Measurements from ENCODE around the gene RAB3GAP1. TPM values are rescaled to one million over a fixed set of nuclear protein-coding genes. Genes with fewer than 3 reads are reported as not detected.
"Not testable (repeated sequence)": the region's sequence is repeated elsewhere in the genome, so short reads cannot be mapped to it uniquely, and the experiment has no call there.

RAB3GAP1 gene
- total RNA-seq, 4 donors from 2014 or later: 40.8 to 56.2 (median 47.3) TPM

GRCh38 chr2:135119582-135119981, 67.5 kb downstream of the RAB3GAP1 start:
- DNase-seq (ENCODE audit: low spot score in 2 of 2): no peak
- H3K36me3 ChIP-seq: peaks cover 0 to 35% (median 0%) of the 10 kb centered on the region in 3 donors
- H3K4me3 ChIP-seq: no peak overlapping the region
- no peak overlapping the region for H3K27ac ChIP-seq
- H3K27me3 ChIP-seq: no peaks in the 10 kb centered on the region
- no peak for TF ChIP-seq CTCF (IDR thresholded peaks at IDR 0.05)
- no peak for TF ChIP-seq EP300 (IDR thresholded peaks at IDR 0.05)
- no peak for TF ChIP-seq POLR2A (IDR thresholded peaks at IDR 0.05)
- H3K4me1 ChIP-seq: no peaks in the 10 kb centered on the region
- H3K9me3 ChIP-seq: no peaks in the 10 kb centered on the region

GRCh38 chr2:135121016-135121657, 69.0 kb downstream of the RAB3GAP1 start:
- Histone ChIP-seq H3K4me1 (no peaks in the 10 kb centered on the region), H3K27me3 (no peaks in the 10 kb centered on the region), H3K9me3 (no peaks in the 10 kb centered on the region), H3K4me3 (no peak overlapping the region), H3K36me3 (peaks cover 0 to 40% (median 0%) of the 10 kb centered on the region in 3 donors), H3K27ac (no peak overlapping the region)
- TF ChIP-seq EP300 (IDR thresholded peaks at IDR 0.05) (no peak), POLR2A (IDR thresholded peaks at IDR 0.05) (no peak), CTCF (IDR thresholded peaks at IDR 0.05) (no peak)
- DNase-seq (ENCODE audit: low spot score in 2 of 2): no peak
- 94 to 98% methylated on average over 2 of the region's 2 CpGs for WGBS, 2 donors

- not testable (repeated sequence) for H3K27me3 ChIP-seq; H3K9me3 ChIP-seq; H3K27ac ChIP-seq; DNase-seq (ENCODE audit: low spot score in 2 of 2); H3K4me1 ChIP-seq; H3K4me3 ChIP-seq
- peaks cover 0 to 45% (median 0%) of the 10 kb centered on the region in 3 donors for H3K36me3 ChIP-seq
- 92 to 95% methylated on average over 6 of the region's 6 CpGs for WGBS, 2 donors
These were observed 69.6 kb downstream of the RAB3GAP1 start for GRCh38 chr2:135121658-135122039.

GRCh38 chr2:135124924-135125886, 73.1 kb downstream of the RAB3GAP1 start:
- no peak for DNase-seq (ENCODE audit: low spot score in 2 of 2)
- Histone ChIP-seq H3K9me3 (no peaks in the 10 kb centered on the region), H3K27ac (no peak overlapping the region), H3K36me3 (peaks cover 0 to 65% (median 10%) of the 10 kb centered on the region in 3 donors), H3K4me3 (no peak overlapping the region), H3K4me1 (no peaks in the 10 kb centered on the region), H3K27me3 (no peaks in the 10 kb centered on the region)
- TF ChIP-seq EP300 (IDR thresholded peaks at IDR 0.05): no peak
- no peak for TF ChIP-seq POLR2A (IDR thresholded peaks at IDR 0.05)
- 89 to 90% methylated on average over 1 of the region's 1 CpG for WGBS, 2 donors

GRCh38 chr2:135125940-135126339, 73.8 kb downstream of the RAB3GAP1 start:
- no peak for DNase-seq (ENCODE audit: low spot score in 2 of 2)
- Histone ChIP-seq H3K9me3 (no peaks in the 10 kb centered on the region), H3K27me3 (no peaks in the 10 kb centered on the region), H3K36me3 (peaks cover 0 to 73% (median 10%) of the 10 kb centered on the region in 3 donors), H3K27ac (no peak overlapping the region), H3K4me1 (no peaks in the 10 kb centered on the region), H3K4me3 (no peak overlapping the region)
- WGBS, 2 donors: 95% methylated on average over 2 of the region's 2 CpGs
- TF ChIP-seq POLR2A (IDR thresholded peaks at IDR 0.05) (no peak), EP300 (IDR thresholded peaks at IDR 0.05) (no peak), CTCF (IDR thresholded peaks at IDR 0.05) (no peak)

GRCh38 chr2:135130751-135131150, 78.7 kb downstream of the RAB3GAP1 start:
- H3K27me3 ChIP-seq: no peaks in the 10 kb centered on the region
- 98 to 99% methylated on average over 2 of the region's 2 CpGs for WGBS, 2 donors
- H3K9me3 ChIP-seq: no peaks in the 10 kb centered on the region
- TF ChIP-seq EP300 (IDR thresholded peaks at IDR 0.05) (no peak), CTCF (IDR thresholded peaks at IDR 0.05) (no peak)
- H3K36me3 ChIP-seq: peaks cover 0 to 92% (median 15%) of the 10 kb centered on the region in 3 donors
- no peak for DNase-seq (ENCODE audit: low spot score in 2 of 2)
- H3K27ac ChIP-seq: no peak overlapping the region
- H3K4me3 ChIP-seq: no peak overlapping the region
- H3K4me1 ChIP-seq: no peaks in the 10 kb centered on the region

Data from tibial nerve (tissue), 4 donors.